Small intestine (tissue), 16 donors: ENCODE results near the gene ENOPH1. TPM values are rescaled to one million over a fixed set of nuclear protein-coding genes. Genes with fewer than 3 reads are reported as not detected.
"Not testable (repeated sequence)": the region's sequence is repeated elsewhere in the genome, so short reads cannot be mapped to it uniquely, and the experiment has no call there.

Experiments
- DNase-seq, 2 donors: peaks; one replicate each; pipeline versions ENCODE4 v3.0.0 to v3.0.0-alpha.2; 2013
- FAIRE-seq: peaks from 2 replicates; lab custom pipeline; 2012; peaks lifted over from hg19 to GRCh38; lab: Jason Lieb, UNC
- H3K27ac ChIP-seq, 3 donors: one replicate each; pipeline ENCODE4 v1.5.1; 2013; ENCODE audit warnings: low read length in 2 of 3, mild to moderate bottlenecking in 2 of 3, control low read depth in 1 of 3, inconsistent platforms in 1 of 3, low read depth in 1 of 3, moderate library complexity in 1 of 3
- H3K27me3 ChIP-seq, 3 donors: one replicate each; pipeline ENCODE4 v1.6.1; 2013; ENCODE audit warnings: low read length in 3 of 3, inconsistent platforms in 1 of 3; ENCODE audit not compliant: control insufficient read depth in 3 of 3, insufficient read depth in 3 of 3
- H3K36me3 ChIP-seq, 3 donors: one replicate each; pipeline ENCODE4 v1.6.1; 2013; ENCODE audit warnings: low read length in 3 of 3, inconsistent platforms in 1 of 3, low read depth in 1 of 3, mild to moderate bottlenecking in 1 of 3, moderate library complexity in 1 of 3; ENCODE audit not compliant: control insufficient read depth in 3 of 3, insufficient read depth in 2 of 3
- H3K4me1 ChIP-seq, 3 donors: one replicate each; pipeline ENCODE4 v1.6.1; 2013; ENCODE audit warnings: low read length in 2 of 3, inconsistent platforms in 1 of 3, low read depth in 1 of 3, mild to moderate bottlenecking in 1 of 3, moderate library complexity in 1 of 3; ENCODE audit not compliant: control insufficient read depth in 3 of 3, insufficient read depth in 2 of 3
- H3K4me3 ChIP-seq, 3 donors: one replicate each; pipeline ENCODE4 v1.5.1; 2013; ENCODE audit warnings: low read length in 3 of 3, control low read depth in 1 of 3, inconsistent platforms in 1 of 3, low read depth in 1 of 3, mild to moderate bottlenecking in 1 of 3, moderate library complexity in 1 of 3
- H3K9me3 ChIP-seq, 2 donors: one replicate each; pipeline ENCODE4 v1.6.1; 2013; ENCODE audit warnings: low read depth in 1 of 2, low read length in 1 of 2; ENCODE audit not compliant: control insufficient read depth in 2 of 2, insufficient read depth in 1 of 2
- WGBS, 3 donors: extraction: QIAGEN DNeasy Blood & Tissue Kit; methylation state at CpG; one replicate each; pipeline ENCODE4 v1.1.7; 2013; 5-methylcytosine and 5-hydroxymethylcytosine counted together
- long read RNA-seq, 10 donors: transcript quantifications; one replicate each; lab custom pipeline, GENCODE V29; 2026
- polyA plus RNA-seq, 4 donors: library from polyadenylated mRNA; stranded (reverse) in 3 of 4; unstranded in 1 of 4; fragments of 200-250 nt in 3 of 4; fragments of 120-200 nt in 1 of 4; gene quantifications; one replicate each; pipeline versions ENCODE4 v1.2.1 to v1.2.3, GENCODE V29; 2013
- donor health status: healthy with polysubstance abuse.
- donor health status: control.
- donor health status: control.
- donor health status: Bipolar disorder and iron deficiency.
- donor health status: healthy.

ENOPH1 gene
- 10 to 100 TPM; 25.3 to 45.8 (median 37.7) TPM for polyA plus RNA-seq
- long read RNA-seq, donor 1, transcript ENOPH1-201 (6 exons, 2,025 nt) = major isoform, 28 of 32 reads
- long read RNA-seq, donor 1, partial matches to known transcripts = 0 of 32 reads
- long read RNA-seq, donor 1, other reads (novel, unspliced or antisense) = 0 of 32 reads
- long read RNA-seq, donor 2, transcript ENOPH1-201 (6 exons, 2,025 nt) = major isoform, 6 of 8 reads
- long read RNA-seq, donor 2, partial matches to known transcripts = 0 of 8 reads
- long read RNA-seq, donor 2, other reads (novel, unspliced or antisense) = 0 of 8 reads
- long read RNA-seq, donor 3, transcript ENOPH1-201 (6 exons, 2,025 nt) = major isoform, 6 of 7 reads
- long read RNA-seq, donor 3, partial matches to known transcripts = 0 of 7 reads
- long read RNA-seq, donor 3, other reads (novel, unspliced or antisense) = 0 of 7 reads
- long read RNA-seq, donor 4, partial matches to known transcripts = 0 of 3 reads
- long read RNA-seq, donor 4, other reads (novel, unspliced or antisense) = 0 of 3 reads
- long read RNA-seq, donor 5, transcript ENOPH1-201 (6 exons, 2,025 nt) = major isoform, 5 of 5 reads
- long read RNA-seq, donor 5, partial matches to known transcripts = 0 of 5 reads
- long read RNA-seq, donor 5, other reads (novel, unspliced or antisense) = 0 of 5 reads
- long read RNA-seq, donor 6, transcript ENOPH1-201 (6 exons, 2,025 nt) = major isoform, 14 of 14 reads
- long read RNA-seq, donor 6, partial matches to known transcripts = 0 of 14 reads
- long read RNA-seq, donor 6, other reads (novel, unspliced or antisense) = 0 of 14 reads
- long read RNA-seq, donor 7, transcript ENOPH1-201 (6 exons, 2,025 nt) = major isoform, 13 of 46 reads
- long read RNA-seq, donor 7, partial matches to known transcripts = 29 of 46 reads
- long read RNA-seq, donor 7, other reads (novel, unspliced or antisense) = 0 of 46 reads
- long read RNA-seq, donor 8, partial matches to known transcripts = 0 of 3 reads
- long read RNA-seq, donor 8, other reads (novel, unspliced or antisense) = 0 of 3 reads
- long read RNA-seq, donor 9, partial matches to known transcripts = 0 of 2 reads
- long read RNA-seq, donor 9, other reads (novel, unspliced or antisense) = 0 of 2 reads
- long read RNA-seq, donor 10, transcript ENOPH1-201 (6 exons, 2,025 nt) = major isoform, 10 of 14 reads
- long read RNA-seq, donor 10, partial matches to known transcripts = 0 of 14 reads
- long read RNA-seq, donor 10, other reads (novel, unspliced or antisense) = 0 of 14 reads

DNA sequence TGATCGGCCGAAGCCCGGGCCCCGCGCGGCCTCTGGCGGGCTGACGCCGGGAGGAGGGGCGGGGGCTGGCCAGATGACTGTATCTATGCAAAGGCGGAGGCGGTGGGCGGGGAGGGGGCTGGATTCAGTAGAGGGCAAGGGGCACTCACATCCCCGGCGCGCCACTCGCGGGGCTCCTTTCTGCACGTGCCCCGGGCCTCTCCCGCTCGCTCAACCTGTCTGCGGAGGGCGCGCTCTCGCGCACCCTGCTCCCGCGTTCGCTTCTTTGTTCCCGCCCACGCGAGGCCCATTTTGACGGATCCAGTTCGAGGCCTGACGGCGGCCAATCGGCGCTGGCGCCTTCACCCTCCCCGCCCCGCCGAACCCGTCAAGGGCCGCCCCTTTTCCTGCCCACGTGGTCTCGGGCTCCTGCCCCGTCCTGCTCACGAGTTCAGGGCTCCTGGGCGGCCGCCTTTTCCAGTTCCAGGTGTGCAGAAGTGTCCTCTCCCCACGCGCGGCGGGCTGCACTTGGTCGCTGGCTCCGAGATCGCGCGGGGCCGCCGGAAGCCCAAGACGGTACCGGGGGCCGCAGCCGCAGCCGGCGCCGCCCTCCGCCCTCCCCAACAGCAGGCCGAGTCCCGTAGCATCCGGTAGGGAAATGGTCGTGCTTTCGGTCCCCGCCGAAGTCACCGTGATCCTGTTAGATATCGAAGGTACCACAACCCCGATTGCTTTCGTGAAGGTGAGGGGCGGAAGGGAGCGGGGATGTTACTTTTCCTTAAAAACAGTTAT lies at the start of gene ENOPH1, which contains the start of gene HNRNPDL:
ENOPH1 (plus strand) TSS at position 398 of the 771 bp plus-strand sequence; CDS start at position 638, 240 bp downstream.
HNRNPDL (minus strand) TSS at position 270 of the 771 bp plus-strand sequence. CDS start 772 bp downstream, outside the sequence.
- peaks cover 4 to 22% (median 9%) of the 10 kb centered on the region in 3 donors for H3K36me3 ChIP-seq
- peak within 1 kb of the TSS; percentile 75 to 98 (median 98) for H3K4me3 ChIP-seq
- no peaks in the 10 kb centered on the region for H3K9me3 ChIP-seq
- 0 to 1% (median 1%) methylated on average over 60 to 83 of the region's 83 CpGs for WGBS, 3 donors
- no peak for FAIRE-seq
- H3K4me1 ChIP-seq = peaks cover 0 to 7% (median 7%) of the 10 kb centered on the region in 3 donors
- DNase-seq = peak; percentile 97 to 99
- H3K27me3 ChIP-seq = no peaks in the 10 kb centered on the region
- H3K27ac ChIP-seq = peak within 1 kb of the TSS; percentile 96 to 100 (median 97)

DNA sequence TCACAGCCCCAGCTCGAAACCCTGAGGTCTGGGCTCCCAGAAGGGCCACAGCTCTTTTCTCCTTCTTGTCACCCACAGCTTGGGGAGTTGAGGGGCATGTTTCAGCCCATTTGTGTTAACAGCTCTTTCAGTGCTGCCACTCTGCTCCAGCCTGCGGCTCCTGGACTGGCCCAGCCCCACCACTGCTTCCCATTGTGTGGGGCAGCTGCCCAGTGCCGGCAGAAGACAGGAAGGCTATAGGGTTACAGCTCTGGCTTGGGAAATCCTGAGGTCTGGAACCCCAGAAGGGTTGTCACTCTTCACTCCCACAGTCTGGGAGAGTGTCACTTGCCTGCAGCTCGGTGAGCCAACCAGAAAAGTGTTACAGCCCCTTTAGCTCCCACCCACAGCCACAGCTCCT lies 49.6 kb upstream of the ENOPH1 start:
- H3K4me3 ChIP-seq = no peak overlapping the region
- 88 to 97% (median 93%) methylated on average over 4 of the region's 4 CpGs for WGBS, 3 donors
- DNase-seq (no peak), FAIRE-seq (no peak)
- H3K27me3 ChIP-seq = no peaks in the 10 kb centered on the region
- peaks cover 0 to 10% of the 10 kb centered on the region in 2 donors for H3K9me3 ChIP-seq
- H3K27ac ChIP-seq = no peak overlapping the region
- no peaks in the 10 kb centered on the region for H3K4me1 ChIP-seq
- peaks cover 0 to 8% (median 0%) of the 10 kb centered on the region in 3 donors for H3K36me3 ChIP-seq

DNA sequence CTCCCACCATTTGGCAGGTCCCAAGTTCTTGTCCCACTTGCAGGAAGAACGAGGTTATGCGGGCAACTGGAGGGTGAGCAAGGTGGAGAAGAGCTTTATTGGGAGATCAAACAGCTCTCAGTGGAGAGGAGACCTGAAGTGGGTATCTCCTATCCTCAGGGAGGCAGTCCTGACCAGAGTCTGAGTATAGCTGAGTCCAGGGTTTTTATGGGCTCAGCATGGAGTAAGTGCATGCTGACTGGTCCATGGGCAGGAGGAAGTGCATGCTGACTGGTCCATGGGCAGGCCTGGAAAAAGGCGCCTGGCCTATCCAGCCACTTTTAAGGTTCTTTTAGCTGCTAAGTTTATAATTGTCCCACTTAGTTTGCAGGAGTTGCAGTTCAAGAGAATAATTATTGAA lies 49.2 kb upstream of the ENOPH1 start:
- Histone ChIP-seq H3K27ac (no peak overlapping the region), H3K27me3 (no peaks in the 10 kb centered on the region), H3K9me3 (peaks cover 0 to 13% of the 10 kb centered on the region in 2 donors), H3K4me1 (no peaks in the 10 kb centered on the region), H3K36me3 (peaks cover 0 to 6% (median 0%) of the 10 kb centered on the region in 3 donors), H3K4me3 (no peak overlapping the region)
- FAIRE-seq (no peak), DNase-seq (no peak)
- WGBS, 3 donors = 79 to 100% (median 95%) methylated on average over 3 of the region's 3 CpGs

DNA sequence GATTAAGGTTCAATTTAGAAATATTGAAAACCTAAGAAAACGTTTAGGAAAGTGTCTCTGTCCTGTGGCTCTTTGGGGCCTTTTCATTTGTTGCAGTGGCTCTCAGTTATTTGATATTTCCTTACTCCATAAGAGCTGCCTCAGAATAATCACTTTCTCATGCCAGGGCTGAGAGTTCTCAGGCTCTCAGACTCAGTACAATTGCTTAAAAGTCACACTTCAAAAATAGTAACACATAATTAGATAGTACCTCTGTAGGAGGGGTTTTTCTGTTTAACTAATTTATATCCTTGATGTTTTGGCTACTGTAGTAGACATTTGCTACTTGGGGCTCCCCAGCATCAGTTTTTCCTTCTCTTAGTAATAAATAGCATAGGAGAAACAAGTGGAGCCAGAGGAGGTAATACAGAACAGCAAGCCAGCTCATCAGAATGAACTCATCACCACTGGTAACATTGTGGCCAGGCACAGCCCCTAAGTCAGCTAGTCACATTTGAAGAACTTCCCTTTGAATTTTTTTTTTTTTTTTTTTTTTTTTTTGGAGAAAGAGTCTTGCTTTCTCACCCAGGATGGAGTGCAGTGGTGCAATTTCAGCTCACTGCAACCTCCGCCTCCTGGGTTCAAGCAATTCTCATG lies 48.6 kb upstream of the ENOPH1 start:
- DNase-seq = no peak
- Histone ChIP-seq H3K27ac (no peak overlapping the region), H3K9me3 (peaks cover 0 to 16% of the 10 kb centered on the region in 2 donors), H3K36me3 (peaks cover 0 to 6% (median 0%) of the 10 kb centered on the region in 3 donors), H3K4me3 (no peak overlapping the region), H3K4me1 (no peaks in the 10 kb centered on the region), H3K27me3 (no peaks in the 10 kb centered on the region)
- 82 to 92% (median 86%) methylated on average over 2 of the region's 2 CpGs for WGBS, 3 donors
- no peak for FAIRE-seq

DNA sequence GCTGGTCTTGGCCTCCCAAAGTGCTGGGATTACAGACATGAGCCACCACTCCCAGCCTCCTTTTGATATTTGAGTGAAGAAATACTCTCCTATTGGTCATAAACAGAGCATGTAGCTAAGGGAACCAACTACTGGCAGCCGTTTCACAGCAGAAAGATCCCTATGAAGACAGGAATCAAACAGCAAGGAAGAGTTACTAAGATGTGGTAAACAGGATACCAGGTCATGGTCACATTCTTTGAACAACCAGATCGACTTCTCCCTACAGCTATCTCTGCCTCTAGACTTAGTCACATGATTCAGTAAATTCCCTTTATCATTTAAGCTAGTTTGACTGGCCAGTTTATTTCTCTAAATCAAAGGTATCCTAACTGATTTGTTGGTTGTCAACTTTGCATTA lies 47.6 kb upstream of the ENOPH1 start:
- peaks cover 0 to 16% of the 10 kb centered on the region in 2 donors for H3K9me3 ChIP-seq
- WGBS, 3 donors = 66 to 74% (median 71%) methylated on average over 2 of the region's 2 CpGs
- FAIRE-seq (no peak), DNase-seq (no peak)
- H3K27ac ChIP-seq = no peak overlapping the region
- no peaks in the 10 kb centered on the region for H3K36me3 ChIP-seq
- no peaks in the 10 kb centered on the region for H3K27me3 ChIP-seq
- no peak overlapping the region for H3K4me3 ChIP-seq
- H3K4me1 ChIP-seq = no peaks in the 10 kb centered on the region

DNA sequence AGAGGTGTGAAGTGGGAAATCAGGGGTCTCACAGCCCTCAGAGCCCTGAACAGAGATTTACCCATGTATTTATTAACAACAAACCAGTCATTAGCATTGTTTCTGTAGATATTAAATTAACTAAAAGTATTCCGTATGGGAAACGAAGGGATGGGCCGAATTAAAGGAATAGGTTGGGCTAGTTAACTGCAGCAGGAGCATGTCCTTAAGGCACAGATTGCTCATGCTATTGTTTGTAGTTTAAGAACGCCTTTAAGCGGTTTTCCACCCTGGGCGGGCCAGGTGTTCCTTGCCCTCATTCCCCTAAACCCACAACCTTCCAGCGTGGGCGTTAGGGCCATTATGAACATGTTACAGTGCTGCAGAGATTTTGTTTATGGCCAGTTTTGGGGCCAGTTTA lies 44.1 kb upstream of the ENOPH1 start:
- 88 to 96% (median 93%) methylated on average over 8 of the region's 8 CpGs for WGBS, 3 donors
- FAIRE-seq = not testable (repeated sequence)

DNA sequence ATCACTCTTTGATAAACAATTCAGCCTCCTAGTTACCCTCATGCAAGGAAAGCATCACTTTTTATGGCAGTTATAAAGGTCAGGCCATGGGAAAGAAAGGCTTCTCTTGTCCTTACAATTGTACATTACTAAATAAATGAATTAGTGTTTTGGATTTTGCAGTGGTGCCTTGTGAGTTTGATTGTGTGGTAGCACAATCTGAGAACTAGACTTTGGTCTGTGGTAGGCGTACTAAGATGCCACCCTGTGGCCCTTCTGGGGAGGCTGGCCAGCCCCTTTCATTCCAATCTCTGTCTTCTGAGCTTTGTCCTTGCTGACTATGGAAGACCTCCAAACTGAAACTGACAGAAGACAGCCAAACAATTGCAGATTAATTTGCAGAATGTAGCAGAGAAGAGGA lies 42.0 kb upstream of the ENOPH1 start:
- Histone ChIP-seq H3K9me3 (peaks cover 0 to 6% of the 10 kb centered on the region in 2 donors), H3K27ac (no peak overlapping the region), H3K4me3 (no peak overlapping the region), H3K27me3 (no peaks in the 10 kb centered on the region), H3K36me3 (no peaks in the 10 kb centered on the region), H3K4me1 (no peaks in the 10 kb centered on the region)
- no peak for FAIRE-seq
- 14 to 64% (median 35%) methylated on average over 1 of the region's 1 CpG for WGBS, 3 donors
- DNase-seq = peak; percentile 26 to 51

More for the DNA sequence above, 44.1 kb upstream of the ENOPH1 start:
- not testable (repeated sequence) for H3K9me3 ChIP-seq, H3K27me3 ChIP-seq, H3K36me3 ChIP-seq, DNase-seq, H3K27ac ChIP-seq, H3K4me1 ChIP-seq, H3K4me3 ChIP-seq
